Measurements from ENCODE around the gene XYLT2. TPM values are rescaled to one million over a fixed set of nuclear protein-coding genes. Genes with fewer than 3 reads are reported as not detected.
"Not testable (repeated sequence)": the region's sequence is repeated elsewhere in the genome, so short reads cannot be mapped to it uniquely, and the experiment has no call there.

The XYLT2 gene
- total RNA-seq = 13.0 TPM
- long read RNA-seq, partial matches to known transcripts = 3 of 9 reads
- long read RNA-seq, other reads (novel, unspliced or antisense) = 0 of 9 reads

- intact Hi-C loops (cut with DNase I) = no loop called here
- peak; percentile 94 for DNase-seq
- peak; percentile 96 for ATAC-seq (ENCODE audit: poor library complexity)
These were observed at the start of gene XYLT2 for GRCh38 chr17:50345432-50346312. Gene XYLT2, plus strand, starts transcription at chr17:50346126. Its CDS starts 15 bp downstream, at chr17:50346141.

GRCh38 chr17:50297407-50297865, 48.5 kb upstream of the XYLT2 start:
- DNase-seq (peak; percentile 88), ATAC-seq (ENCODE audit: poor library complexity) (peak; percentile 97)
- intact Hi-C loops (cut with DNase I) = loop anchor here (2.0 to 10.0 kb wide), 2 partner anchors 97 to 273 kb away; partner anchors contain the start of gene COL1A1

- no peak for DNase-seq
- intact Hi-C loops (cut with DNase I) = loop anchor here (10.0 kb wide), 1 partner anchor 273 kb away; no protein-coding TSS in a partner anchor
- no peak for ATAC-seq (ENCODE audit: poor library complexity)
These were observed 47.9 kb upstream of the XYLT2 start for GRCh38 chr17:50298018-50298417.

GRCh38 chr17:50299776-50300175, 46.1 kb upstream of the XYLT2 start:
- DNase-seq (no peak), ATAC-seq (ENCODE audit: poor library complexity) (no peak)
- intact Hi-C loops (cut with DNase I) = loop anchor here (10.0 kb wide), 1 partner anchor 275 kb away; no protein-coding TSS in a partner anchor

- DNase-seq; ATAC-seq (ENCODE audit: poor library complexity); intact Hi-C loops (cut with DNase I): not testable (repeated sequence)
These were observed 45.1 kb upstream of the XYLT2 start for GRCh38 chr17:50300824-50301223.

DNA sequence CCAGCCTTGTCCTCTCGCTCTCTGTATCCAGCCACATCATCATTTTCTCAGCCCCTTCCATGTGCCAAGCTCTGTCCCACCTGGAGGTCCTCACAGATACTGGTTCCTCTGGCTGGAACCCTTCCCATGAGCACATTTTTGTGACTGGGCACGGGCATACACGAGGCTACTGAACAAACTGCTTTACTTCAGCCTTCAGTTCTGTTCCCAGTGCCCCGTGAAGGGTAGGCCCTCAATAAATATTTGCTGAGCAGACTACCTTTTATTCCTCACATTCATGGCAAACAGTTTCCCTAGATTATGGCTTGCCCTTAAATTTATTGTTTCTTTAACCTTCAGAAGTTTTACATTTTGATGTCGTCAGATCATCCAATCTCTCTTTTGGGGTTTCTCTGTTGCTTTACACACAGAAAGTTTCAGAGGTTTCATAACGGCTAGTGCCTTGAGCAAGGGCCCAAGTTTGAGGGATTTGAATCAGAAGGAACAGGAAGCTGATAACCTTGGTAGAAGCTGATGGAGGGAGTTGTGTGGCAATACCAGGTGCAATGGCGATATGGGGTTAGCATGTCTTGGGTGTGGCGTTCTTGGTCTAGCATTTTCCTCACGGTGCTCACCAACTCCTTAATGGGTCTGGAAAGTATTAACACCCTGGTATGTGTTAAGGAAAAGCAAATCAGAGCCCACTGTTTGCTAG, 43.9 kb upstream of the XYLT2 start:
- DNase-seq (no peak), ATAC-seq (ENCODE audit: poor library complexity) (no peak)
- intact Hi-C loops (cut with DNase I) = no loop called here

- no peak for ATAC-seq (ENCODE audit: poor library complexity)
- intact Hi-C loops (cut with DNase I) = no loop called here
- DNase-seq = no peak
These were observed 42.9 kb upstream of the XYLT2 start for GRCh38 chr17:50303051-50303450.

- intact Hi-C loops (cut with DNase I) = no loop called here
- ATAC-seq (ENCODE audit: poor library complexity) (no peak), DNase-seq (no peak)
These were observed 42.3 kb upstream of the XYLT2 start for GRCh38 chr17:50303596-50303995.

DNA sequence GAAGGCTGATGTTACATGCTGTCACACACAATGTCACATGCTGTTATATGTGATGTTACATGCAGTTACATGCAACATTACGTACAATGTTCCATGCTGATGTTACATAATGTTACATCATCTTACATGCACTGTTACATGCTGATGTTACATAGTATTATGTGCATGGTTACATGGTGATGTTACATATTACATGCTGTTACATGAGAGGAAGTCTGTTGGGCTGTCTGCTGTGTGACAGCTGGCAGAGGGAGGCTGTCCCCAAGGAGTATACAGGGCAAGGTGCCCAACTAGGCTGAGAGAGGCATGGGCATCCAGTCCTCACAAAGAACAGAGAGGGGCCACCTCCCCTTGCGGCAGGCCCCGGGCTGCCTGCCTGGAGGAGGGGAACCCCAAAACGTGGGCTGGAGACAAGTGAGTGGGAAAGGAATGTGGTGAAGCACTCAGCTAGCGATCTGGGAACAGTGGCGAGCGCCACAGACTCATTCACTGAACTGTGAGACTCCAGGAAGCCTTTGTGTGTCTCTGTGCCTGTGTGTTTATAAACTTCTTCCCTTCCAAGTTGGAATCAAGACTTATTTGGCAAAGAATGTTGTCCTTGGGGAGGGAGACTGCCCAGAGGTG, 41.0 kb upstream of the XYLT2 start:
- DNase-seq = no peak
- intact Hi-C loops (cut with DNase I) = no loop called here
- ATAC-seq (ENCODE audit: poor library complexity) = peak; percentile 45

- DNase-seq = no peak
- intact Hi-C loops (cut with DNase I) = no loop called here
- no peak for ATAC-seq (ENCODE audit: poor library complexity)
These were observed 38.3 kb upstream of the XYLT2 start for GRCh38 chr17:50307654-50308053.

GRCh38 chr17:50308666-50309065, 37.3 kb upstream of the XYLT2 start:
- intact Hi-C loops (cut with DNase I) = no loop called here
- DNase-seq = no peak
- no peak for ATAC-seq (ENCODE audit: poor library complexity)

DNA sequence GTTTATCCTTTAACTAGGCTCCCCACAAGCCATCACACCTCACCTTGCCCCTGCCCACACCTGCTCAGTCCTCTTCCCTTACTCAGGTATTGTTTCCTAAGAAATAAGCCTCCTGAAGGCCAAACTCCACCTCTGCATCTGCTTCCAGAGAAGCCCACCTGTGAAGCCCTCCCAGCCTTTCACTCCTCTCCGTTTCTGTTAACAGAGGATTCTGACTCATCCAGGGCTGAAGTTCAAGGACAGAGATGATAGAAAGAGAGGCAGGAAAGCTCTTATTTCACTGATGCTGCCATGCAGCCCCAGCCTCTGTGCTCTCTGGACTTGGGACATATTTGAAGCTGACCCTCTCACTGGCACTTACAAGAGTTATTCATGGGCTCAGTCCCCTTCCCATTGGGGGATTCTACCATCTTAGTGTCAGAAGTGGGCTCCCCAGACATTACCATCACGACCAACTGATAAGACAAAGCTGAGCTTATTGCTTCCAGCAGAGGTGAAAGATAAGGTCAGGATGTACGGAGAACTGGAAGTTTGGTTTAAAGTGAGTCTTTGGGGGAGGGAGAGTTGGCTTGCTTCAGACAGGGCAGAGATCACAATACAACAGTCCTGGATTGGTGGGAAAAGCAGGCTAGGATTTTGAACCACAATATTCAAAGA, 35.3 kb upstream of the XYLT2 start:
- ATAC-seq (ENCODE audit: poor library complexity) = no peak
- intact Hi-C loops (cut with DNase I) = no loop called here
- DNase-seq = no peak

DNA sequence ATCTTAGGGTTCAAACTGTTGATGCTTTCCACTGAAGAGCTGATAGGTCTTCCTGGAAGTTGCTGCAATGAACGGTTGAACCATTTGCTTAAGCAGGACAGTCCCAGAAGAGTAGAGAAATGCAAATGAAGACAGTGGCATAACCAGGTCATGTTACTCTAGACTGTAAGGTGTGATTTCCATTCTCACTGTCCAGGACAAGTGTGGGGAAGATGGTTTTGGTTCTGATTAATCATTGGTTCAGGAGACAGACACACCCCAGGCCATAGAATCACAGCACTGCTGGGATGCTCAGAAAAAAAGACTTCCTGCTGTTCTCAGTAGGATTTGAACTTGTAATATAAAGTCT, 34.8 kb upstream of the XYLT2 start:
- intact Hi-C loops (cut with DNase I) = no loop called here
- ATAC-seq (ENCODE audit: poor library complexity) = no peak

GRCh38 chr17:50311483-50311882, 34.4 kb upstream of the XYLT2 start:
- DNase-seq (no peak), ATAC-seq (ENCODE audit: poor library complexity) (no peak)
- intact Hi-C loops (cut with DNase I) = no loop called here

More for the DNA sequence above, 34.8 kb upstream of the XYLT2 start:
- no peak for DNase-seq

- intact Hi-C loops (cut with DNase I) = no loop called here
- peak; percentile 27 for ATAC-seq (ENCODE audit: poor library complexity)
These were observed 33.6 kb upstream of the XYLT2 start for GRCh38 chr17:50312308-50312707.

DNA sequence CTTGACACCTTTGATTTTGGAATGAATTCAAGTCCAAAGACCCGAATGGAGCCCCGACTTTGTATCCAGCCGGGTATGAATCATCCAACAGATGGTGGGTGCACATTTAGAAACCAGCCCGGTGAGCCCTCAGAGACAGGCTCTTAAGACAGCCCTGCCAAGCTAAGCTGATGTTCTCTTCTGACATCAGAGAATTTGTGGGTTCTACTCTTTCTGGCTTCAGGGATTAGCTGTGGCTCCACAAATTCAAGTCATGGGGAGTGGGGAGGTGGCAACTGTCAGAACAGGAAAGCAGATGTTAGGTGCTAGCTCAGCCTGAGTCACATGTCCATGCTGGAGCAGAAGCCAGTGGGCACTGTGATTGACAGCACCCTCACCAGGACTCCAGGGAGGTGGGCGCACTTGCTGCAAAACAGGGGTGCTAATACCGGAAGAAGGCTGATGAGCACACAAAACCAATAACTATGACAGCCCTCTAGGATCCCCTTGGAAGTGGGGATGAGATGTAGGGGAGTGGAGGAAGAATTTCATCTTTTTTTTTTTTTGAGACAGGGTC, 31.4 kb upstream of the XYLT2 start:
- intact Hi-C loops (cut with DNase I) = no loop called here
- DNase-seq = no peak
- no peak for ATAC-seq (ENCODE audit: poor library complexity)

More at GRCh38 chr17:50312308-50312707, 33.6 kb upstream of the XYLT2 start:
- DNase-seq = no peak

DNA sequence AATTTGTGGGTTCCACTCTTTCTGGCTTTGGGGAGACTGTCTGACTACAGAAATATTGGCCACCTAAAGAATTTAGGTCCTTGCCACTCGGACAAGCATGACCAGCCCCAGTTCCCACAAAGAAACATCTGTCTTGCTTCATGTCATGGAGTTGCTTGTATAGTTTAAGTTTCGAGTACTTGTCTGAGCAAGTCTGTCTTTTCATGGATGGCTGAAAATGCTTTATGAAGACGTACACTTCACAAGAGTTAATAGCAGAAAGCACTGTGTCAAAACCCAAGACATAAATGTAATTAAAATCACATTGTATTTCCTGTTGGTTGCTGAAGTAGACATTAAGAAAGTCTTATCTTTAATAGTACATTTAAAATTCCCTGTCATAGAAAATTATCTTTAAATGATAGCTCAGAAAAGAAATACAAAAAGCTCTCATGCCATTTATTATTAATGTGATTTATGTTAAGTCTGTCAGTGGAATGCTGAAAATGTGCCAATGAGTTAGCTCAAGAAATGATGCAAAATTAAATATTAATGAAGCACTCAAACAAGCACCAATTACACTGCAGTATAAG, 29.8 kb upstream of the XYLT2 start:
- DNase-seq (no peak), ATAC-seq (ENCODE audit: poor library complexity) (no peak)
- intact Hi-C loops (cut with DNase I) = no loop called here

DNA sequence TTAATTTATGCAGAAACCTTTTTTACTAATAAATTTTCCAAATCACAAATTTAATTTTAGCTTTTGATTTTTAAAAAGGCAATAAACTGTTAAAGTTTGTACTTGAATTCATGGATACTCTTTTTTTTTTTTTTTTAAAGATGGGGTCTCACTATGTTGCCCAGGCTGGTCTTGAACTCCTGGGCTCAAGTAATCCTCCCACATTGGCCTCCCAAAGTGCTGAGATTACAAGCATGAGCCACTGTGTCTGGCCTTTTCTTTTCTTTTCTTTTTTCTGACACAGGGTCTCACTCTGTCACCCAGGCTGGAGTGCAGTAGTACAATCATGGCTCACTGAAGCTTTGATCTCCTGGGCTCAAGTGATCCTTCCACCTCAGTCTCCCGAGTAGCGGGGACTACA, 29.3 kb upstream of the XYLT2 start:
- ATAC-seq (ENCODE audit: poor library complexity); DNase-seq: not testable (repeated sequence)

More for the DNA sequence above, 29.3 kb upstream of the XYLT2 start:
- intact Hi-C loops (cut with DNase I) = not testable (repeated sequence)
